Esophagus squamous epithelium (tissue), 5 donors: ENCODE measurements around the gene SYTL1. TPM values are rescaled to one million over a fixed set of nuclear protein-coding genes. Genes with fewer than 3 reads are reported as not detected.

ENCODE experiments used
- DNase-seq: peaks from one replicate; lab custom pipeline; 2025; lab: John Stamatoyannopoulos, UW
- H3K27ac ChIP-seq, 4 donors: fragments of 200-600 bp; sonication (generic); one replicate each; pipeline ENCODE4 v1.5.1; 2016 to 2019; ENCODE audit warnings: mild to moderate bottlenecking in 1 of 4
- H3K27me3 ChIP-seq, 4 donors: fragments of 200-600 bp; sonication (generic); 1 replicate in 3 of 4; 2 replicates in 1 of 4; pipeline versions ENCODE4 v1.5.1 to v1.6.0; 2017 to 2021; ENCODE audit warnings: antibody characterized with exemption in 1 of 4
- H3K36me3 ChIP-seq, 3 donors: fragments of 200-600 bp; sonication (generic); one replicate each; pipeline ENCODE4 v1.5.1; 2016 to 2019
- H3K4me1 ChIP-seq, 3 donors: fragments of 200-600 bp; sonication (generic); one replicate each; pipeline ENCODE4 v1.5.1; 2017 to 2019
- H3K4me3 ChIP-seq, 4 donors: fragments of 200-600 bp; sonication (generic); 1 replicate in 3 of 4; 2 replicates in 1 of 4; pipeline ENCODE4 v1.5.1; 2016 to 2019; ENCODE audit warnings: mild to moderate bottlenecking in 2 of 4, moderate library complexity in 1 of 4
- H3K9me3 ChIP-seq, 3 donors: fragments of 200-600 bp; sonication (generic); one replicate each; pipeline ENCODE4 v1.5.1; 2016 to 2019
- CTCF ChIP-seq, 6 experiments: fragments of 450-650 bp in 4 of 6; fragments of 200-600 bp in 2 of 6; sonication (generic) in 2 of 6; IDR thresholded peaks; one replicate each; pipeline ENCODE4 v1.5.1; 2016 to 2019; ENCODE audit warnings: antibody characterized with exemption in 6 of 6, mild to moderate bottlenecking in 4 of 6, moderate library complexity in 4 of 6
- POLR2A ChIP-seq, 4 donors: fragments of 450-650 bp; IDR thresholded peaks; one replicate each; pipeline ENCODE4 v1.6.1; 2017; ENCODE audit warnings: antibody characterized with exemption in 4 of 4, mild to moderate bottlenecking in 4 of 4, moderate library complexity in 3 of 4
- WGBS, 2 donors: methylation state at CpG; one replicate each; pipeline ENCODE4 v1.1.5; 2018; 5-methylcytosine and 5-hydroxymethylcytosine counted together
- intact Hi-C: fragments of 100-400 bp; cut with DNase I; formaldehyde crosslinking; loops from one replicate; pipeline ENCODE4 v1.15.0; 2022
- total RNA-seq, 4 donors: library from RNA; depleted of rRNA; stranded (reverse); fragments of >200 nt; gene quantifications; one replicate each; pipeline ENCODE4 v1.1.0, GENCODE V29; 2016
- donor health status: DM: yes; HTN: yes; CAD: no.

Gene SYTL1
- total RNA-seq, result 100 to 1,000 TPM in 3 of 4 donors, 10 to 100 TPM in 1; 74.7 to 182 (median 125) TPM

GRCh38 chr1:27341525-27342252 is at the start of gene SYTL1:
SYTL1 (plus strand) TSS chr1:27342022; CDS start chr1:27345335, 3,313 bp downstream.
- peaks cover 0 to 29% (median 4%) of the 10 kb centered on the region in 3 donors for H3K36me3 ChIP-seq
- H3K27ac ChIP-seq, result peak within 1 kb of the TSS; percentile 87 to 98 (median 92)
- peak within 1 kb of the TSS; percentile 53 to 69 (median 63) for H3K4me3 ChIP-seq
- no peak for DNase-seq
- no peaks in the 10 kb centered on the region for H3K27me3 ChIP-seq
- TF ChIP-seq CTCF (IDR thresholded peaks at IDR 0.05) (no peak), POLR2A (IDR thresholded peaks at IDR 0.05) (peak in 2 of 4 donors; percentile 60 to 68)
- intact Hi-C loops, result no loop called here
- H3K9me3 ChIP-seq, result no peaks in the 10 kb centered on the region
- H3K4me1 ChIP-seq, result peaks cover 7 to 63% (median 19%) of the 10 kb centered on the region in 3 donors
- 0 to 46% methylated on average over 2 to 4 of the region's 22 CpGs for whole genome bisulfite sequencing, 2 donors

DNA sequence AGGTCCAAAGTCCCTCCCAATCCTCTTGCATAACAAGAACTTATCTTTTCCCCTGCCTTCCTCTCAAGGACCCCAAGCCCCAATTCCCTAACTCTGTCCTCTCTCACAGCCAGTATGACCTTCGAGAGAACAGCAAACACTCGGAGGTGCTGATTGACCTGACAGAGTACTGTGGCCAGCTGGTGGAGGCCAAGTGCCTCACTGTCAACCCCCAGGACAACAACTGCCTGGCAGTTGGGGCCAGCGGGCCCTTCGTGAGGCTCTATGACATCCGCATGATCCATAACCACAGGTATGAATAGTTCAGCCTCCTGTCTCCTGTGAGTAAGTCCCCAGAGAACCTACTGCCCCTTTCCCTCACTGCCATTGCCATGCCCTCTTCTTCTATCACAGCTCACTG is 49.7 kb upstream of the SYTL1 start:
- no peaks in the 10 kb centered on the region for H3K27me3 ChIP-seq
- no peaks in the 10 kb centered on the region for H3K9me3 ChIP-seq
- no peak for TF ChIP-seq POLR2A (IDR thresholded peaks at IDR 0.05)
- no peak for TF ChIP-seq CTCF (IDR thresholded peaks at IDR 0.05)
- 86 to 89% methylated on average over 3 to 5 of the region's 5 CpGs for WGBS, 2 donors
- no peak for DNase-seq
- intact Hi-C loops, result no loop called here
- H3K27ac ChIP-seq, result no peak overlapping the region
- H3K4me3 ChIP-seq, result no peak overlapping the region
- peaks cover 6 to 94% (median 16%) of the 10 kb centered on the region in 3 donors for H3K36me3 ChIP-seq
- peaks cover 0 to 5% (median 4%) of the 10 kb centered on the region in 3 donors for H3K4me1 ChIP-seq

DNA sequence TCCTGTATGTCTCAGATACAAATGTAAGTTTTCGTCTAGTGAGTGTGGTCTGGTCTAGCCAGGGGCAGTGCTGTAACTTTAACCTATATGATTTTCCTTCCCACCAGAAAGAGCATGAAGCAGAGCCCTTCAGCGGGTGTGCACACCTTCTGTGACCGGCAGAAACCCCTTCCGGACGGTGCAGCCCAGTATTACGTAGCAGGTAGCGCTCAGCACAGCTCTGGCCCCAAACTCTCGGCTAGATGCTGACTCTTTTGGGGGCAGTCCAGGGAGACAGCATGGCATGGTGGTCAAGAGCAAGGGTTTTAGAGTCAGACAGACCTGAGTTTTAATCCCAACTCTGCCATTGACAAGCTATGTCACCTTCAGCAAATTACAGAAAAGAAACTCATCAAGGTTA is 47.9 kb upstream of the SYTL1 start:
- 90 to 92% methylated on average over 3 to 8 of the region's 8 CpGs for WGBS, 2 donors
- no peak for DNase-seq

DNA sequence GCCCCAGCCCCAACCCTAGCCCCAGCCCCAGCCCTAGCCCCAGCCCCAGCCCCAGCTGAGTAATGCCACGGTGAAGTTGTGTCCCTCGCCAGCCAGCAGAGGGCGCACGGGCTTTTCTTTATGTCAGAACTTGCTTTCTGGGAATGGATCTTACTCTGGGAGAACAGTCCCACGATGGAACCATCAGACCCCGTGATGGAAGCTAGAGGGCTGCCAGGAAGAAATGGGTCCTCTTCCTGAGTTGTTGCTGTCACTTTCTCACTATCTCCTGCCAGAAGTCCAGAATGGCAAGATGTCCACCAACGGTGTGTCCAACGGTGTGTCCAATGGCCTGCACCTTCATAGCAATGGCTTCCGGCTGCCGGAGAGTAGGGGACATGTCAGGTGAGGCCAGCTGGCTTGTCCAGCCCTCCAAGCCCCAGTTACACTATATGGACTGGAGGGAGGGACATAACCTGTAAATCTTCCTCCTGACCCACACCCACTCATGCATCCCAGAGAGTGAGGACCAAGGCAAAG is 45.0 kb upstream of the SYTL1 start:
- TF ChIP-seq POLR2A (IDR thresholded peaks at IDR 0.05) (no peak), CTCF (IDR thresholded peaks at IDR 0.05) (peak; percentile 54 to 72 (median 63))
- Histone ChIP-seq H3K36me3 (peaks cover 15 to 98% (median 20%) of the 10 kb centered on the region in 3 donors), H3K4me3 (no peak overlapping the region), H3K9me3 (no peaks in the 10 kb centered on the region), H3K27ac (peak overlapping the region in 3 of 4 donors; percentile 87 to 94 (median 92)), H3K27me3 (no peaks in the 10 kb centered on the region), H3K4me1 (peaks cover 23 to 52% (median 35%) of the 10 kb centered on the region in 3 donors)
- 3 to 41% methylated on average over 6 to 7 of the region's 10 CpGs for WGBS, 2 donors
- intact Hi-C loops, result no loop called here
- no peak for DNase-seq

More for the DNA sequence above, 47.9 kb upstream of the SYTL1 start:
- Histone ChIP-seq H3K27ac (no peak overlapping the region), H3K4me3 (no peak overlapping the region), H3K27me3 (no peaks in the 10 kb centered on the region), H3K4me1 (peaks cover 6 to 23% (median 15%) of the 10 kb centered on the region in 3 donors), H3K9me3 (no peaks in the 10 kb centered on the region), H3K36me3 (peaks cover 10 to 97% (median 15%) of the 10 kb centered on the region in 3 donors)
- TF ChIP-seq CTCF (IDR thresholded peaks at IDR 0.05) (no peak), POLR2A (IDR thresholded peaks at IDR 0.05) (no peak)
- intact Hi-C loops, result no loop called here

- DNase-seq, result no peak
- intact Hi-C loops, result no loop called here
- Histone ChIP-seq H3K9me3 (no peaks in the 10 kb centered on the region), H3K4me3 (no peak overlapping the region), H3K27ac (peak overlapping the region; percentile 67 to 94 (median 90)), H3K36me3 (peaks cover 15 to 98% (median 20%) of the 10 kb centered on the region in 3 donors), H3K4me1 (peaks cover 23 to 56% (median 35%) of the 10 kb centered on the region in 3 donors), H3K27me3 (no peaks in the 10 kb centered on the region)
- no peak for TF ChIP-seq CTCF (IDR thresholded peaks at IDR 0.05)
- no peak for TF ChIP-seq POLR2A (IDR thresholded peaks at IDR 0.05)
- 86% methylated on average over 3 of the region's 3 CpGs; no CpG with 5 or more reads in 1 of the 2 donors for WGBS, 2 donors
Observed at GRCh38 chr1:27297903-27298302, 43.9 kb upstream of the SYTL1 start.
